ENCODE results near the gene RASL11A.
"Not testable (repeated sequence)": the region's sequence is repeated elsewhere in the genome, so short reads cannot be mapped to it uniquely, and the experiment has no call there.

Gene RASL11A

GRCh38 chr13:27302643-27303262 lies 32.1 kb downstream of the RASL11A start:
- no peak for DNase-seq

DNA sequence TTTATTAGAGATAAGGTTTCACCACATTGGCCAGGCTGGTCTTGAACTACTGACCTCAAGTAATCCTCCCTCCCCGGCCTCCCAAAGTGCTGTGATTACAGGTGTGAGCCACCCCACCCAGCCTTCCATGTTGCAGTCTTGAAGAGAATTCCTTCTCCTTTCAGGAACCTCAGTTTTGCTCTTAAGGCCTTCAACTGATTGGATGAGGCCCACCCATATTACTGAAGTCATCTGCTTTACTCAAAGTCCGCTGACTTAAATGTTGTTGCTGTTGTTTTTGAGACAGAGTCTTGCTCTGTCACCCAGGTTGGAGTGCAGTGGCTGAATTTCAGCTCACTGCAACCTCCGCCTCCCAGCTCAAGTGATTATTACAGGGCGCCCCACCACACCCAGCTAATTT lies 33.5 kb downstream of the RASL11A start:
- no peak for DNase-seq

DNA sequence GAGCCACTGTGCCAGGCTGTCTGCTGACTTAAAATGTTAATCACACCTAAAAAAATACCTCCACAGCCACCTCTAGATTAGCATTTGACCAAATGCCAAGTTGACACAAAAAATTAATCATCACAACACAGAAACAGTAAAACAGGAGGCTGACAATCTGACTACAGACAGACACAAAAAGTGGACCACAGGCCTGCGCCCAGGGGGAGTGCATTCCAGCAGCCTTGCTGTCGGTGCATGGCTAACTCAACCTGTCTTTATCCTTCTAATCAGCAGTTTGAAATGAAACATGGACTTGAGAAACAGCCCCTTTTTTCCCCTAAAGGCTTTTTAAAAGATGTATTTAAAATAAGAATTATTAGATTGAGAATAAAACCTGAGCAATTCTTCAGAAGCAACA lies 34.0 kb downstream of the RASL11A start:
- DNase-seq, result no peak

- DNase-seq, result no peak
These were observed 35.7 kb downstream of the RASL11A start for GRCh38 chr13:27306364-27306763.

DNA sequence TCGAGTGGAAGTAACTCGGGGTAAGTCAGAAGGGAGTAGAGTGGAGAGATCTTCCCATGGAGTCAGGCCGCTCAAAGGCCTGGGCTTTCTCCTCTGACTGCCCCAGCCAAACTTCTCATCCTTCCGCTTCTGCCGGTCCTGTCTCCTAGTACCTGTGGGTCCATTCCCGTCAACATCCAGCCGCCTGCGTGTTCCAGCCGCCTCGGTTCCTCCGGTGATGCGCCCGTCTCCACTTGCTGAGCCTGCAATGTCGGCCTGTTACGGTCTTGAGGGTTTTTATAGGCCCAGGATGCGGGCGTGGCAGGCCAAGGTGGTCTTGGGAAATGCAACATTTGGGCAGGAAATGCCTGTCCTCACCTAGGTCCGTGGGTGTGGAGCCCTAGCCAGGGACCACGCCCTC lies 38.3 kb downstream of the RASL11A start:
- no peak for DNase-seq

GRCh38 chr13:27309401-27309958 lies 38.9 kb downstream of the RASL11A start:
- no peak for DNase-seq

GRCh38 chr13:27309967-27310598 lies 39.5 kb downstream of the RASL11A start:
- DNase-seq, result no peak

- DNase-seq, result no peak
These were observed 40.3 kb downstream of the RASL11A start for GRCh38 chr13:27310946-27311345.

DNA sequence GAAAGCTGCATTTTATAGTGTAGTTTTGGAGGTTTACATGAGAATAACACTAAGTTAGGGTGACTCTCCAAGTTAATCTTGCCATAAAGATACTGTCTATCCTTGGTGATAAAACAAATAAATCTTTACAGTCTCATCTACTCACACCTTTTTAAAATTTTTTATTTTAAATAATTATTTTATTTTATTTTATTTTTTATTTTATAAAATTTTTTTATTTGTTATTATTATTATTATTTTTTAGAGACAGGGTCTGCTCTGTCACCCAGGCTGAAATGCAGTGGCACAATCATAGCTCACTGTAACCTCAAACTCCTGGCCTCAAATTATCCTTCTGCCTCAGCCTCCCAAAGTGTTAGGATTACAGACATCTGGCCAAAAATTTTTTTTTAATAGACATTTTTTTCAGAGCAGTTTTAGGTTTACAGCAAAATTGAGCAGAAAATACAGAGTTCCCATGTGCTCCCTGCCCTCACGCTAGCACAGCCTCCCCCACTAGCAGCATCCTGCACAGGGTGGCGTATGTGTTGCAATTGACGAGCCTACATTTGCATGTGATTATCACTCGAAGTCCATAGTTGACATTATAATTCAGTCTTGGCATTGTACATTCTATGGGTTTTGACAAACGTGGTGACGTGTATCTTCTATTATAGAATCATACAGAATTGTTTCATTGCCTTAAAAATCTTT lies 41.0 kb downstream of the RASL11A start:
- no peak for DNase-seq

DNA sequence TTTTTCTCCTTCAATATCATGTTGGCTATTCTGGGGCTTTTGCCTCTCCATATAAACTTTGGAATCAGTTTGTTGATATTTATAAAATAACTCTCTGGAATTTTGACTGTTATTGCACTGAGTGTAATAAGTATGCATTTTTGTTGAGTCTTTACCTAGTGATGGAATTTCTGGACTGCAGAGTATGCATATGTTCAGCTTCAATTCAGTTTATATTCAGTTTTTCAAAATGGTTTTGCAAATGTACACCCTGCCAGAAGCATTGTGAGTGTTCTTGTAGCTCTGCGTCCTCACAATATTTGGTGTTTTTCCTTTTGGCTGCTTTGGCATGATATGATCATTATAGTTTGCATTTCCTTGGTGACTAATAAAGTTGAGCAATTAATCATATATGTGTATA lies 43.1 kb downstream of the RASL11A start:
- no peak for DNase-seq

- no peak for DNase-seq
These were observed 48.8 kb downstream of the RASL11A start for GRCh38 chr13:27319404-27319803.

- DNase-seq, result no peak
These were observed 51.1 kb downstream of the RASL11A start for GRCh38 chr13:27321468-27322431.

GRCh38 chr13:27322443-27322842 lies 51.8 kb downstream of the RASL11A start:
- not testable (repeated sequence) for DNase-seq
